ENCODE results near the gene MOSPD2.

MOSPD2 gene

GRCh38 chrX:14963447-14964236, 90.4 kb downstream of the MOSPD2 start:
- Histone ChIP-seq H3K27ac (ENCODE audit: low read depth, low read length) (no peak overlapping the region), H3K4me1 (ENCODE audit: control insufficient read depth, insufficient read depth, low read length) (no peaks in the 10 kb centered on the region)

GRCh38 chrX:14964500-14964899, 91.3 kb downstream of the MOSPD2 start:
- Histone ChIP-seq H3K9ac (ENCODE audit: low read depth, low read length) (no peak overlapping the region), H3K27me3 (ENCODE audit: control insufficient read depth, insufficient read depth, low read length) (no peaks in the 10 kb centered on the region), H3K27ac (ENCODE audit: low read depth, low read length) (no peak overlapping the region), H3K36me3 (ENCODE audit: control insufficient read depth, insufficient read depth, low read length) (no peaks in the 10 kb centered on the region), H3K4me1 (ENCODE audit: control insufficient read depth, insufficient read depth, low read length) (no peaks in the 10 kb centered on the region), H3K4me3 (ENCODE audit: low read depth, low read length) (no peak overlapping the region), H3K9me3 (ENCODE audit: control insufficient read depth, insufficient read depth, low read length) (no peaks in the 10 kb centered on the region)

More at GRCh38 chrX:14963447-14964236, 90.4 kb downstream of the MOSPD2 start:
- H3K36me3 ChIP-seq (ENCODE audit: control insufficient read depth, insufficient read depth, low read length): no peaks in the 10 kb centered on the region
- H3K9ac ChIP-seq (ENCODE audit: low read depth, low read length): no peak overlapping the region
- H3K27me3 ChIP-seq (ENCODE audit: control insufficient read depth, insufficient read depth, low read length): no peaks in the 10 kb centered on the region
- no peaks in the 10 kb centered on the region for H3K9me3 ChIP-seq (ENCODE audit: control insufficient read depth, insufficient read depth, low read length)
- no peak overlapping the region for H3K4me3 ChIP-seq (ENCODE audit: low read depth, low read length)
